PC-9 (cell line): ENCODE measurements around the gene TNIP3. TPM values are rescaled to one million over a fixed set of nuclear protein-coding genes. Genes with fewer than 3 reads are reported as not detected.

Experiments
- BruUV-seq: library from RNA; stranded (reverse); fragments of 400-500 nt; replicated peaks from 2 replicates; lab custom pipeline; 2021; lab: Mats Ljungman, UMichigan
- CTCF ChIA-PET: fragments of 300-600 bp; sonication (Branson Sonifier 250); formaldehyde crosslinking; loops from one replicate; lab custom pipeline; 2022; ENCODE audit warnings: antibody characterized with exemption; lab: Charles Lee
- POLR2A ChIA-PET: fragments of 300-600 bp; sonication (Branson Sonifier 250); formaldehyde crosslinking; loops from one replicate; lab custom pipeline; 2022; ENCODE audit warnings: antibody characterized with exemption; ENCODE audit not compliant: unreplicated experiment; lab: Charles Lee
- DNase-seq, 2 experiments: peaks; one replicate each; pipeline versions ENCODE4 v3.0.0 to v3.0.0-alpha.2; 2015 to 2022; ENCODE audit warnings: mixed read lengths in 1 of 2
- H2AFZ ChIP-seq: fragments of 200-600 bp; sonication (generic); 2 replicates; pipeline ENCODE4 v1.8.1; 2017; ENCODE audit warnings: antibody characterized with exemption
- H3F3A ChIP-seq: fragments of 200-600 bp; sonication (generic); 2 replicates; pipeline ENCODE4 v1.8.1; 2017; ENCODE audit warnings: antibody characterized with exemption, mild to moderate bottlenecking, low read depth; ENCODE audit not compliant: insufficient read depth
- H3K27ac ChIP-seq: fragments of 200-600 bp; sonication (generic); 2 replicates; pipeline ENCODE4 v1.6.1; 2016; ENCODE audit warnings: mixed run types
- H3K27me3 ChIP-seq: fragments of 200-600 bp; sonication (generic); 2 replicates; pipeline ENCODE4 v1.6.1; 2016; ENCODE audit warnings: low read depth, mixed run types; ENCODE audit not compliant: insufficient read depth
- H3K36me3 ChIP-seq: fragments of 200-600 bp; sonication (generic); 2 replicates; pipeline ENCODE4 v1.6.1; 2016; ENCODE audit warnings: low read depth, mixed run types
- H3K4me1 ChIP-seq: fragments of 200-600 bp; sonication (generic); replicated peaks from 2 replicates; pipeline ENCODE4 v1.6.1; 2016; ENCODE audit warnings: mixed run types; ENCODE audit not compliant: insufficient read depth
- H3K4me2 ChIP-seq: fragments of 200-600 bp; sonication (generic); 2 replicates; pipeline ENCODE4 v1.6.1; 2017; ENCODE audit warnings: mixed run types
- H3K4me3 ChIP-seq: fragments of 200-600 bp; sonication (generic); 2 replicates; pipeline ENCODE4 v1.6.1; 2016; ENCODE audit warnings: mixed run types
- H3K79me2 ChIP-seq: fragments of 200-600 bp; sonication (generic); 2 replicates; pipeline ENCODE4 v1.6.1; 2017; ENCODE audit warnings: low read depth, mixed run types
- H3K9me2 ChIP-seq: fragments of 200-600 bp; sonication (generic); 2 replicates; pipeline ENCODE4 v1.8.1; 2017; ENCODE audit warnings: mild to moderate bottlenecking; ENCODE audit not compliant: insufficient read depth
- H3K9me3 ChIP-seq: fragments of 200-600 bp; sonication (generic); 2 replicates; pipeline ENCODE4 v1.8.1; 2016; ENCODE audit warnings: low read depth; ENCODE audit not compliant: insufficient read depth
- H4K20me1 ChIP-seq: fragments of 200-600 bp; sonication (generic); 2 replicates; pipeline ENCODE4 v1.8.1; 2017; ENCODE audit not compliant: insufficient read depth
- CTCF ChIP-seq: fragments of 200-600 bp; sonication (generic); conservative IDR thresholded peaks from 2 replicates; pipeline ENCODE4 v1.6.1; 2017; ENCODE audit warnings: mixed run types, antibody characterized with exemption, mild to moderate bottlenecking, moderate library complexity
- EZH2 ChIP-seq: fragments of 200-600 bp; sonication (generic); IDR thresholded peaks from 2 replicates; pipeline ENCODE4 v1.8.0; 2017; ENCODE audit warnings: antibody characterized with exemption, low read depth
- intact Hi-C: fragments of 100-400 bp; cut with micrococcal nuclease; formaldehyde crosslinking; loops from one replicate; pipeline ENCODE4 v1.10.0; 2022; ENCODE audit not compliant: unreplicated experiment
- total RNA-seq: library from RNA; stranded (reverse); gene quantifications from 2 replicates; pipeline ENCODE4 v1.2.3, GENCODE V29; 2021

Gene TNIP3
- total RNA-seq, 1 experiment from 2014 or later = 1.2 TPM

- Histone ChIP-seq H3K36me3 (no peaks in the 10 kb centered on the region), H3K4me2 (no peak overlapping the region), H3F3A (no peaks in the 10 kb centered on the region), H2AFZ (no peak overlapping the region), H3K27me3 (no peaks in the 10 kb centered on the region), H3K79me2 (no peaks in the 10 kb centered on the region), H3K9me3 (no peaks in the 10 kb centered on the region), H4K20me1 (no peaks in the 10 kb centered on the region), H3K4me1 (no peaks in the 10 kb centered on the region), H3K27ac (no peak overlapping the region), H3K4me3 (no peak overlapping the region), H3K9me2 (no peaks in the 10 kb centered on the region)
- ChIA-PET POLR2A (no interaction called here), CTCF (no interaction called here)
- intact Hi-C loops = no loop called here
- no peak for DNase-seq
- no TSS peak for BruUV-seq
- TF ChIP-seq EZH2 (no peak), CTCF (peak; percentile 74)
These were observed 51.6 kb downstream of the TNIP3 start for GRCh38 chr4:121112530-121112929.

GRCh38 chr4:121108557-121108956 lies 55.6 kb downstream of the TNIP3 start:
- no peaks in the 10 kb centered on the region for H3K9me3 ChIP-seq
- intact Hi-C loops = no loop called here
- H3F3A ChIP-seq = no peaks in the 10 kb centered on the region
- TF ChIP-seq CTCF (no peak), EZH2 (no peak)
- no peak overlapping the region for H3K27ac ChIP-seq
- H3K4me1 ChIP-seq = no peaks in the 10 kb centered on the region
- H3K4me3 ChIP-seq = no peak overlapping the region
- no peaks in the 10 kb centered on the region for H3K36me3 ChIP-seq
- H3K4me2 ChIP-seq = no peak overlapping the region
- H2AFZ ChIP-seq = no peak overlapping the region
- POLR2A ChIA-PET = no interaction called here
- DNase-seq = no peak
- no peaks in the 10 kb centered on the region for H3K79me2 ChIP-seq
- no peaks in the 10 kb centered on the region for H3K27me3 ChIP-seq
- H3K9me2 ChIP-seq = no peaks in the 10 kb centered on the region
- CTCF ChIA-PET = no interaction called here
- no peaks in the 10 kb centered on the region for H4K20me1 ChIP-seq
- BruUV-seq = no TSS peak

- intact Hi-C loops = no loop called here
- no peaks in the 10 kb centered on the region for H3K9me3 ChIP-seq
- H3K27me3 ChIP-seq = no peaks in the 10 kb centered on the region
- H3K4me3 ChIP-seq = no peak overlapping the region
- H3F3A ChIP-seq = no peaks in the 10 kb centered on the region
- ChIA-PET CTCF (no interaction called here), POLR2A (no interaction called here)
- no peaks in the 10 kb centered on the region for H3K36me3 ChIP-seq
- no peak overlapping the region for H3K4me2 ChIP-seq
- DNase-seq = no peak
- BruUV-seq = no TSS peak
- H3K79me2 ChIP-seq = no peaks in the 10 kb centered on the region
- TF ChIP-seq EZH2 = no peak
- TF ChIP-seq CTCF = no peak
- no peaks in the 10 kb centered on the region for H4K20me1 ChIP-seq
- H3K9me2 ChIP-seq = no peaks in the 10 kb centered on the region
- H2AFZ ChIP-seq = no peak overlapping the region
- H3K4me1 ChIP-seq = no peaks in the 10 kb centered on the region
- H3K27ac ChIP-seq = no peak overlapping the region
These were observed 56.6 kb downstream of the TNIP3 start for GRCh38 chr4:121107507-121107906.
